HEK293 (cell line): ENCODE data around the gene LRCH1.

Experiments
- CTCF ChIP-seq: fragments of 450-650 bp; formaldehyde crosslinking; IDR thresholded peaks from 2 replicates; pipeline ENCODE4 v1.5.1; 2016; ENCODE audit warnings: missing biosample characterization, missing genetic modification characterization
- PATZ1 ChIP-seq: fragments of 450-650 bp; formaldehyde crosslinking; IDR thresholded peaks from 2 replicates; pipeline ENCODE4 v1.5.1; 2016; ENCODE audit warnings: missing biosample characterization, missing genetic modification characterization
- REPIN1 ChIP-seq: fragments of 450-650 bp; formaldehyde crosslinking; IDR thresholded peaks from 2 replicates; pipeline ENCODE4 v1.5.1; 2017; ENCODE audit warnings: missing biosample characterization, missing genetic modification characterization, low read depth
- ZBTB21 ChIP-seq: fragments of 450-650 bp; formaldehyde crosslinking; IDR thresholded peaks from 2 replicates; pipeline ENCODE4 v1.5.1; 2017; ENCODE audit warnings: missing biosample characterization, missing genetic modification characterization
- ZBTB7A ChIP-seq: fragments of 450-650 bp; formaldehyde crosslinking; IDR thresholded peaks from 2 replicates; pipeline ENCODE4 v1.5.1; 2016; ENCODE audit warnings: low read depth, missing biosample characterization, missing genetic modification characterization
- ZNF248 ChIP-seq: fragments of 450-650 bp; formaldehyde crosslinking; IDR thresholded peaks from 2 replicates; pipeline ENCODE4 v1.5.1; 2017; ENCODE audit warnings: missing biosample characterization, missing genetic modification characterization
- ZNF341 ChIP-seq: fragments of 450-650 bp; formaldehyde crosslinking; IDR thresholded peaks from 2 replicates; pipeline ENCODE4; 2016; ENCODE audit warnings: low read depth, missing biosample characterization, missing genetic modification characterization
- ZNF398 ChIP-seq: fragments of 450-650 bp; formaldehyde crosslinking; IDR thresholded peaks from 2 replicates; pipeline ENCODE4 v1.5.1; 2017; ENCODE audit warnings: missing biosample characterization, missing genetic modification characterization
- TF ChIP-seq, protein P1 (sequence below): fragments of 450-650 bp; formaldehyde crosslinking; IDR thresholded peaks from 2 replicates; pipeline ENCODE4 v1.5.1; 2016; ENCODE audit warnings: missing biosample characterization, missing genetic modification characterization
- TF ChIP-seq, protein P2 (sequence below): sonication (generic); formaldehyde crosslinking; IDR thresholded peaks from 2 replicates; pipeline ENCODE4 v1.8.1; 2022; ENCODE audit warnings: mild to moderate bottlenecking, moderate library complexity, missing genetic modification reagents

GRCh38 chr13:46797501-46798237 is 244.7 kb downstream of the LRCH1 start:
- TF ChIP-seq ZBTB21 (no peak), ZNF341 (tag by site-specific recombination) (no peak), CTCF (tag by site-specific recombination) (no peak), ZNF398 (tag by site-specific recombination) (no peak), REPIN1 (tag by site-specific recombination) (no peak), PATZ1 (no peak), ZNF248 (no peak), ZBTB7A (tag by site-specific recombination) (no peak)
- TF ChIP-seq, protein P1, sequence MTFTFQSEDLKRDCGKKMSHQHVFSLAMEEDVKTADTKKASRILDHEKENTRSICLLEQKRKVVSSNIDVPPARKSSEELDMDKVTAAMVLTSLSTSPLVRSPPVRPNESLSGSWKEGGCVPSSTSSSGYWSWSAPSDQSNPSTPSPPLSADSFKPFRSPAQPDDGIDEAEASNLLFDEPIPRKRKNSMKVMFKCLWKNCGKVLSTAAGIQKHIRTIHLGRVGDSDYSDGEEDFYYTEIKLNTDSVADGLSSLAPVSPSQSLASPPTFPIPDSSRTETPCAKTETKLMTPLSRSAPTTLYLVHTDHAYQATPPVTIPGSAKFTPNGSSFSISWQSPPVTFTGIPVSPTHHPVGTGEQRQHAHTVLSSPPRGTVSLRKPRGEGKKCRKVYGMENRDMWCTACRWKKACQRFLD = no peak
- TF ChIP-seq, protein P2, sequence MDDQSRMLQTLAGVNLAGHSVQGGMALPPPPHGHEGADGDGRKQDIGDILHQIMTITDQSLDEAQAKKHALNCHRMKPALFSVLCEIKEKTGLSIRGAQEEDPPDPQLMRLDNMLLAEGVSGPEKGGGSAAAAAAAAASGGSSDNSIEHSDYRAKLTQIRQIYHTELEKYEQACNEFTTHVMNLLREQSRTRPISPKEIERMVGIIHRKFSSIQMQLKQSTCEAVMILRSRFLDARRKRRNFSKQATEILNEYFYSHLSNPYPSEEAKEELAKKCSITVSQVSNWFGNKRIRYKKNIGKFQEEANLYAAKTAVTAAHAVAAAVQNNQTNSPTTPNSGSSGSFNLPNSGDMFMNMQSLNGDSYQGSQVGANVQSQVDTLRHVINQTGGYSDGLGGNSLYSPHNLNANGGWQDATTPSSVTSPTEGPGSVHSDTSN (CRISPR knock-in tag) = no peak
